ENCODE data around the gene TAL1.

TAL1 gene

GRCh38 chr1:47186267-47187185 lies 45.5 kb downstream of the TAL1 start:
- DNase-seq: no peak

- DNase-seq: no peak
Measured at GRCh38 chr1:47184822-47185677, 47.0 kb downstream of the TAL1 start.

- DNase-seq: no peak
Measured at GRCh38 chr1:47184090-47184821, 47.8 kb downstream of the TAL1 start.

DNA sequence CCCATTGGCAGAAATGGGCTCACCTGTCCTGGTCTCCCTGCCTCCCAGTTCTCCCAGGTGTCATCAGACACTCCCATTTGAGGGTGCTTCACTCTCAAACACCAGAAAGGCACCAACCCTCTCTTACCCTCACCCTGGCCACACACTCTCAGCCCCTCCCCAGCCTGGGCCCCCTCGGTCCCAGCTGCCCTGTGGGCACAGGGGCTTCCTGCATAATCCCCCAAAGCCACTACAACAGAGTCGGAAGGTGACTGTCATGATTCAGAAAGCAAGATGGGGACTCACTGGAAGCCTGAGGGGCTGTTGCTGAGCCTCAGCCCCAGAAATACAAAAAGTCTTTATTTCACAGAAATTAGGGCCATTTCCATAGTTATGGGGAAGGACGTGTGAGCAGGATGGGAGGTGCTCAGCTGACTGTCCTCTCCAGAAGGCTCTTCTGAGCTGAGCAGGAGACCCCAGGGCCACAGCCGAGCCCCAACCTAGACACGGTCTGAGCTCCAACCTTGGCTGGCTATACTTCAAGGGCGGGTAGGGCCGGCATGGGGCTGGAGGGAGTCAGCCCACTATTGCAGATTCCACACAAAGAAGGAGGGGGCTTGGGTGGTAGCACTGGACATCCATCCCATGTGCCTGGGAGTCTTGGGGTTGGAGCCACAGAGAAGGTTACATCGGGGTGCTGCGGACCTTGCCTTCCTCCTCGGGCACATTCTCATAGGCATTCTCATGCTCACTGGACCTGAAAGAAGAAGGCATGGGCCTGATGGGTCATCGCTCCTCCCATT lies 48.5 kb downstream of the TAL1 start:
- no peak for DNase-seq

- no peak for DNase-seq
Measured at GRCh38 chr1:47182676-47183235, 49.3 kb downstream of the TAL1 start.

DNA sequence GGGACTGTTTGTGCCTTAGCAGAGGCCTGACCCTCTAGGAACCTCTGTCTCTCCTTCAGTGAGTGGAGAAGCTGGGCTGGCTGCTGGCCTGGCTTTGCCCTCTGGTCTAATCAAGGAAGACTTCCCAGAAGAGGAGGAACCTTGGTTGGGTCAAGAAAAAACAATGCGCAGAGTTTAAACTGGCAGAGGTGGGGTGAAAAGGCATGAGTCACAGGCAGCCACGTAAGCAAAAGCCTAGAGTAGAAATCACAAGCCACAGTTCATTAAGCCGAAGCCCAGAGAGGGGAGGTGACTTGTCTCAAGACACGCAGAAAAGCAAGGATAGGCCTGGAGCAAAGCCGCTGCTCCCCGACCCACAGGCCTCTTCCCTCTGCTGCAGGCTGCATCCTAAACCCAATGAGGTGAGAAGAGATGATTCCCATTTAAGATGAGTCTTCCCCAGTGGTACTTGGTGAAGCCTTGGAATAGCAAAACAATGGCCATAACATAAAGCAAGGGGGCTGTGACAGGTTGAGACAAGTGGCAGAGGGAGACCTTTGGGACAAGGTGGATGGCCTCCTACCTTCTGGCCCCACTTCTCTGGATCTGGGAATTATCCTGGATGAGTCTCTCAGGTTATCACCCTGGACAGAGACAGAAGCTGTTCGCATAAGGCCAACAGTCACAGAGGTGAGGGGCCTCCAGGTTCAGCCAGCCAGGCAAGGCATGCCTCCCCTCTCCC lies 49.9 kb downstream of the TAL1 start:
- no peak for DNase-seq

DNA sequence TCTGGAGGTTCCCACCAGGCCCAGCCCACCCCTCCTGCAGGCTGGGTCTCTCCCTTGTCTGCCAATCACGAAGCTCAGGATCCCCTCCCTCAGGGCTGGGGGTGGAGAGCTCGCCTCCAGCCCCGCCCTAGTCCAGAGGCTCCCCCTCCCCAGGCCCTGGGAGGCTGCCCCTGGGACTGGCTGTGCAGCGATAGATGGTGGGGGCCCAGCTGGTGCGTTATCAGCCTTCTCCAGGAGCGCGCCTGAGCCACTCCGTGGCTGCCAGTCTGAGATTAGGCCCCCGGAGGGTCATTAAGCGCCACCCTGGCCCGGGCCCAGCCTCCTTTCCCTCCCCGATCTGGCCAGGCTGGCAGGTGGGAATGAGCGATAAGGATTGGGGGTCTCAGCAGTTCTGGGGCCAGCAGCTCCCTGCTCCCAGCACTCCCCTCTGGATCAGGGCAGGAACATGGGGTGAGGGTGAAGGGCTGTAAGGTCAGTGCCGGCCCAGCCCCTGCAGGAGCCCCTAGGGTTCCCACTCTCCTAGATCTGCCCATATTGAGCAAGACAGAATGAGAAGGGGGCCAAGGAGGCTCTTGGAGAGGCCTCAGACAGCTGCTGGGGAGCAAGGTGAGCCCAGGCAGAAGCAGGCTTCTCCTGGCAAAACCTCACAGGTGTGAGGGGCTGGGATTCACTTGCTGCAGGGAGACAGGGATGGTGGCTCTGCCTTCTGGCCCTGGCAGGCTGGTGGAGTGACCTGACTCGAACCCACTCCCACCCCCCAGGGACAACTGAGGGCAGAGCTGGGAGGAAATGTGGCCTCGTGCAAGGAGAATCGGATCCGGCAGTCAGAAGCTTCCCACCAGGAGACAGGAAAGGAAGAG lies 50.7 kb downstream of the TAL1 start:
- no peak for DNase-seq

DNA sequence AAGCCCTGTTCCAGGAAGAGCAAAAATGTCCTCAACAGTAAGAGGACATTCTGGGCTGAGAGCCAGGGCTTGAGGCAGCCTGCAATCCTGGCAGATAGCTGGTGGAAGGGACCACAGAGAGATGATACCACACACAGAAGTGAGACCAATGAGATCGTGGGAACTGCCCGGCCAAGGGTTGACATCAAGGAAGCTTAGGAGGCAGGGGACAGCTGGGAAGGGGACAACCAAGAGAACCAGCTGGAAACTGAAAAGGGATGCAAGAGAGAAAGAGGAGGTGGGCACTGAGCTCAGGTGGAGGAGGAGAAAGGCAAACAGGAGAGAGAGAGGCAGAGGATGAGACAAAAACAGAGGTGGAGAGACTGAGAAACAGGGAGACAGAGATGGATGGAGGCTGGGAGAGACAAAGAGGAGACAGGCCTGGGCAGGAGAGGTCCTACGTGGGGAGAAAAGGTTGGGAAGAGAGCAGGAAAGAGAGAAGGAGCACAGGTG lies 51.4 kb downstream of the TAL1 start:
- DNase-seq: no peak

- no peak for DNase-seq
Measured at GRCh38 chr1:47179988-47180563, 51.9 kb downstream of the TAL1 start.

DNA sequence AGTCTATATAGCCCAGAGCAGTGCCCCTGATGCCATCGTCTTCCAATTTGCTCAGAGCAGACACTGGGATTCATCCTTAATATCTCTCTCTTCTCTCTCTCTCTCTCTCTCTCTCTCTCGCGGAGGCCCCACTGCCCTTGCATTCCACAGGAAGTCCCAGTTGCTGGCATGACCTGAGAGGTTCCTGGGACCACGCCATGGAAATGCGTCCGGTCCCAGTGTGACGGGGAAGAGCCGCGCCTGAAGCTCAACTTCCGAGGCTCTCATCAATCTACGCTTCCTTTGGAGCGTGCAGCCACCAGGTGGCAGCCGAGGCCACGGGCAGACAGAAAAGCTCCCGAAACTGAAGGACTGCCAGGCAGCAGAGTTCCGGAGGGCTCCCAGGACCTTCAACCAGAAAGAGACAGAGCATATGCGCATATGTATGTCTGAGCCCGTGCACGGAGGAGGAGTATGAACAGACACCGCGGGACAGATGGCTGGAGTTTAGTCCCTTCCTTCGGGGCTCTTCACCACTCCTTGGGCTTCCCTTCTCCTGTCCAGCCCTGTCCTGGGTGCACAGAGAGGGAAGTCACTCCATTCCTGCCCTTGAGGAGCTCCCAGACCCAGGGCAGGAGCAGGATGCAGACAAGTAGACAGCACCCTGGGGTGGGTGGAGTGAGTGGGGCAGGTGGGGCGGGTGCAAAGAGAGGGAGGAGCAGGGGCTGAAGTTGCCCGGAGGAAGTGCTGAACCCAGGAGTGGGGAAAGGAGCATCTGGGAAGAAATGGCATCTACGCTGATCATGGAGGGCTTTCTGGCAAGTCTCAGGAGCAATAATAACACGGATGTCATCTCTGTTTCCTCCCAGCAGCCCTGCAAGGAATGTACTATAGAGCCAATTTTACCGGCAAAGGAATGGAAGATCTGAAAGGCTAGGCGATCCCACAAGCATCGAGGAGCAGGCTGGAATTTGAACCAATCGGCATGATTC lies 52.7 kb downstream of the TAL1 start:
- peak; percentile 86 for DNase-seq

GRCh38 chr1:47178654-47179016 lies 53.4 kb downstream of the TAL1 start:
- DNase-seq: no peak

DNA sequence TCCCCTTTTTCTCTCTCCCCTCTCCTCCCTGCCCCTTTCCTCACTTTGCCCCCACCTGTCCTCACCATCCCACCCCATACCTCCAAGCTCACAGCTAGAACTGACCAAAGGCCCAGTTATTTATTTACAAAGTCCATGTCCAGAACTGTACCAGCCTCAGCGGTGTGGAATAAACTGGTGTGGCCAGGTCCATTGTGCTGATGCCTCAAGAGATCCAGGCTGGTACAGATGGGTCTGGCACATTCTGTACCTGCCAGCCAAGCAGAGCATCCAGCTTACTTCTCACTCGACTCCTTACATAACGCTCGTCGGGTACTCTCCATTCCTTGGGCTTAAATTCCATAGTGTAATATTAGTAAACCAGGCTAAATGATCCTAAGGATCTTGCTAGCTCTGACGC lies 54.0 kb downstream of the TAL1 start:
- no peak for DNase-seq

- peak; percentile 17 for DNase-seq
Measured at GRCh38 chr1:47175227-47175934, 56.6 kb downstream of the TAL1 start.

GRCh38 chr1:47174656-47175020 lies 57.4 kb downstream of the TAL1 start:
- DNase-seq: no peak

DNA sequence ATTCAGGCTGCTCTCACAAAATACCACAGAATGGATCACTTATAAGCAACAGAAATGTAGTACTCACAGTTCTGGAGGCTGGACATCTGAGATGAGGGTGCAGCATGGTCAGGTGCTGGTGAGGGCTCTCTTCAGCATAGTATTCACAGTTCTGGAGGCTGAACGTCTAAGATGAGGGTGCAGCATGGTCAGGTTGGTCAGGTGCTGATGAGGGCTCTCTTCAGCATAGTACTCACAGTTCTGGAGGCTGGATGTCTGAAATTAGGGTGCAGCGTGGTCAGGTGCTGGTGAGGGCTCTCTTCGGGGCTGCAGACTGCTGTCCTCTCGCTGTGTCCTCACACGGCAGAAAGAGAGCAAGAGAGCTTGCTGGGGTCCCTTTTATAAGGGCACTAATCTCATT lies 59.2 kb downstream of the TAL1 start:
- no peak for DNase-seq
